NCI-H226 (cell line): Measurements from ENCODE around the gene PAPPA.

Experiments used
- DNase-seq: peaks from one replicate; pipeline ENCODE4 v3.0.0-alpha.2; 2015

The PAPPA gene

DNA sequence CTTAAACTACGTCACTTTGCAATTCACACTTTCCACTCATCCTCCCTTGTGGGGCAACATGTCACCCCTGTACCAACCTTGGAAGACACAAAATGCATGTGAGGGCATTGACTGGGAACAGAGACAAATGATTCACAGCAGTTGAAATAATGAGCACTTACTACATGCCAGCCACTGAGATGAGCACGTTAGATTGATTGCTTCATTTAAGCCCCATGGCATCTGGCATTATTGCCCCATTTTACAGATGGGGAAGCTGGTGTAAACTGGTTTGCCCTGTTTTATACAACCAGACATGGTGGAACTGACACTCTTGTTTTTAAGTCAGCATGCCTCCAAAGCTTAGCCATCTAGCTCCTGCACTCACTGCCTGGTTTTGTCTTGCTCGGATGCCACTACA, 204.7 kb downstream of the PAPPA start:
- no peak for DNase-seq

DNA sequence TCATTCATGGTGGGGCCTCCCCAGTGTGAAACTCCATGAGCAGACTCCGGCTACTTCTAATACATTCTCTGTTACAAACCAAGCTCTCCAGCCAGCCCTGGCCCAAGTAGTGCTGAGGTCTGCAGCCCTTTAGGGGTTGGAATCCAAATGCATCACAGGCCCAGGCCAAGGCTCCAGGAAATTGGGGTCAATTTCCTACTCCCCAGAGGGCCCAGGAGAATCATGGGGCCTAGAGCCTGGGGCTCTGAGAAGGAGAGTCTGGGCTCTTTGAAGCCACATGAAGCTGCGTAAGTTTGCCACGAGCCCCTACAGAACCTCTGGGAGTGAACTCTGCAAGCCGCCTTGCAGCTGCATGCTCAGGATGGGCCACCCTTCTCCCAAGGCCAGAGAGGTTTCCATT, 206.4 kb downstream of the PAPPA start:
- no peak for DNase-seq

DNA sequence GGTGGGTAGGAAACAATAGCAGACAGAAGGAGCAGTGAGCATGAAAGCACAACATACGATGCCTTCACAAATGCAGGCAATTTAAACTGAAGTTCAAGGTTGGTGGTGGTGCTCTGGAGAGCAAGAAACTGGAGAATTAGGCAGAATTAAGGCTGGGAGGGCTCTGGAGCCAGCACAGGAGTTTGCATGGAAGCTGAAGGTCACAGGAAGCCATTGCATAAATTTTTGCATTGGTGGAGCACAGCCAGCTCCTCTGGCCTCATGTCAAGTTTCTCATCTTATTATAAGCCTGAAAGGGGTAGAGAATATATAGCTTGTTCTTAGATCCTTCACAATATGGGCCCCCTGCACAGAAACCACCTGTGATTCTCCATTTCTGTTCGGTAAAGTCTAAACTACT, 207.4 kb downstream of the PAPPA start:
- no peak for DNase-seq

DNA sequence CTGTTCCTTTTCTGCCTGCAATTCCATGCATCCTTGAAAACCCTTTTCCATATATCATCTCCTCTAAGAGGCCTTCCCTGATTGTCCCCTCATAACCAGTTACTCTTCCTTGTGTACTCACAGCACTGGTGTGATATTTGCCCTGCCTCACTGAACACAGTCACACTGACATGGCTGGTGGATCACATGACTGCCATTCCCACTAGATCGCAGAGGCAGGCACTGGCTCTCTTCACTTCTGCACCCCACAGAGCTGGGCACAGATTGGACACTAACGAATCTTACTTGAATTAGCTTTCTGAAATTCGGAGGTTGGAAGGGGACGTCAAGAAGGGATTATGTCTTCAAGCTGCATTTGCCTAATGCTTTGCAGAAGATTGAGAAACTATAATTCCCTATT, 208.0 kb downstream of the PAPPA start:
- DNase-seq: no peak

DNA sequence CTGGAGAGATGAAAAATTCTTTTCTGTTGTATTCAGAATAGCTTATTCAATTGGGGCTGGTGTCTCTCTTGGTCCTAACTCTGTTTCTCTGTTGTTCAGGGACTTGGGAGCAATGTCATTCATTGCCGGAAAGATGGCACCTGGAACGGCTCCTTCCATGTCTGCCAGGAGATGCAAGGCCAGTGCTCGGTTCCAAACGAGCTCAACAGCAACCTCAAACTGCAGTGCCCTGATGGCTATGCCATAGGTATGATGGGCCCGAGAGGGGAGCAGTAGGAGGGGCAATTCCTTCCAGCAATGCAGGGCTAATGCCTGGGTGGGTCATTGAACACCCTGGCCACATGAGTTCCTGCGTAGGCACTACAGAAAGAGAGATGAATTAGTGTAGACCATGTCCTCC, 208.9 kb downstream of the PAPPA start:
- no peak for DNase-seq

DNA sequence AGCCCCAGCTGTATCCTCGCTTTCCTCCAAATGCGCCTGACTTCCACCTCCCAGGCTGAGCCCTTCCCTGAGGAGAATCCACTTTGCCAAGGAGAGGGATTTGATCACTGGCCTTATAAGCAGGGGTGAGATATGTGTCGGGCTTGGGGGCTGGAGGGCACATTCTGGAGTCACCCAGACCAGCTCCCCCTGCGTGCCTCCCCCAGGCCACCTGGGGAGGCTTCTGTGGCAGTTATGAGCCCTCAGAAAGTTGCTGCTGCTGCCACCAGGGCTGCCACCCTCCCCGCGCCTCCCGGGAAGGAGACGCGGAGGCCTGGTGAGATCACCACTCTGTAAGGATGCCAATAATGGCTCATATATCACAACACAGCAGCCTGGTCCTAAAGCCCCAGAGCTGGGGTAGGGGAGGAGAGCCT, 211.5 kb downstream of the PAPPA start:
- DNase-seq: peak; percentile 42

DNA sequence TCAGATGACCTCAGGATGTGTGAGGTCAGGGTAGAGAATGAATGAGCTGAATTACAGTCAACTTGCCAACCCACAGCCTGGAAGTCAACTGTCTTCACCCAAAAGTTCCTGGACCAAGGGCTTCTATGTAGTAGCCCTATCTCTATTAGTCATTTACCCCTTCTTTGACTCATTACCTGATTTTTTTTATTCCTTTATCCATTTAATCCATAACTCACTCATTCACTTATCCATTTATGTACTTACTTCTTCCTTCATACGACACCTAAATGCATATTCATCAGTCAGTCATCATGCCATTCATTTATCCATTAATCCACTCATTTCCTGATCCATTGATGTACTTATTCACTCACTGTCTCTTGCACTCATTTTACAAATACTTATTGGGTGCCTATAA, 212.7 kb downstream of the PAPPA start:
- no peak for DNase-seq

DNA sequence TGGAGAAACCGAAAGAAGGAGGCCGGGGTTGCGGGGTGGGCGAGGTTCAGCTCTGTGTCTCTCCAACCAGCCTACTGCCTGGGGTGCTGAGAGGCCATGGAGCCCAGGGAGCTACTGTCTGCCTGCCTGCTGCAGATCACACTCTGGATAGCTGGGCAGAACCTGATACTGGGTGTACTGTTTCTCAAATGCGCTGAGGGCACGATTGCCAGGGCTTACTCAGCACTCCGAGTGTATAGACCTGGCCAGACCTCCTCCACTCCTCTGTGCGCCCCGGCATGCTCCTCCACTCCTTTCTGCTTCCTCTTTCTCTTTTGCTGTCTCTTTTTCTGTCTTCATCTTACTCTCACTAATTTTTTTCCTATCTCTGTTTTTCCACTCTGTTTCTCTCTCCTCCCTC, 215.1 kb downstream of the PAPPA start:
- no peak for DNase-seq

DNA sequence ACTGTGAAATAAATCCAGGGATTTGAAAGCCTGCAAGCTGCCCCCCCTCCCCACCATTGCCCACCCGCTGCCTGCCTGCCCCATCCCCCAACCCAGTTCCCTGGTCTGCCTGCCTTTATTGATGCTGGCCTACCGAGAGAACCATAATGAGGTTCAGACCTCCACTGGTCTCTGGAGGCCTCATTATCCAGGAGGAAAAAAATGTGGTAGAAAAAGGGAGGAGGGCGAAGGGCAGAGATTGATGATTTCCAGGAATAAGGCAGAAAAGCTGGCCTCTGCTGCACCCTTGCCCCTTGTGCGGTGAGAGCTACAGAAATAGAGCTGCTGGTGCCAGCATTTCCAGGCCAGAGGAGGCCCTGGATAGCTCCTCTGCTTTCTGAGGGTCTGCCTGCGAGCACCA, 216.1 kb downstream of the PAPPA start:
- DNase-seq: no peak

DNA sequence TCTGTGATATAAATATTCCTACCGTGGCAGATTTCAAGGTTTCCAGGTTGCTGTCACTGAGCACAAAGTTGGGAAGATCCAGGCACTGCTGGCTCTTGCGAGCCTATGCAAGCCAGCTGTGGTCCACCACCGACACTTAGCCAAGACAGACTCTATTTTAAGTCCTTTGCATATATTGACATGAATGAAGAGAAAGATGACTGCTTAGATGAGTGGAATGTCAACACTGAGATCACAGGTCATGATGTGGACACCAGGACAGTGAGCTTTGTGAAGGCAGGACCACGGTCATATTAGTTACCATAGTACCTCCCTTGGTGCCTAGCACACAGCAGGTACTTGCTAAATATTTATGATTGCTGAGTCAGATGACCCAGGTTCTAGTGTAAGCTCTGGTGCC, 217.0 kb downstream of the PAPPA start:
- DNase-seq: no peak

DNA sequence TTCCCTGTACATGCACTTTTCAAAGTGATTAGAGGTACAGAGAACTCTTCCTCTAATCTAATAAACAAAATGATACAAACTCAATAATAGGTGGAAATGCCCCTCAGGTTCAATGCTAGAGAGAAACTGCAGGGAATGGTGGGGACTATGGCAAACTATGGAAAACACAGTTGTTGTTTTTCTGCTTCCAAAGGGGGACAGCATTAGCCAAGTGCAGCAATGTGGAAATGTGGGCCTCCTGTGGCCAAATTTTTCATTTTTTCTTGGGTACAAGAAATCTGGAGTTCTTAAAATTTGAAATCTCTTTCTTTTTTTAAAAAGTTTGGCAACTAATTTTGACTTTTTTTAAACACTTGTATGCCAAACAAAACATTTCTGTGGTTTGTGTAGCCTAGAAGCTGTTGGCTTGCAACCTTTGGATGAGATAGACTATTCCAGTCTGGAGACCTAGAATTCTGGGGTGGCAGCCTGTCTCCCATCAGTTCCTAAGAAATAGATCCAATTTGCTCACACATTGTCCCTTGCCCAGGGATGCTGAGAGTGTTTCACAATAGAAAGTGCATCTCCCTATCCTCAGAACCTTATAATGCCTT, 218.6 kb downstream of the PAPPA start:
- no peak for DNase-seq

DNA sequence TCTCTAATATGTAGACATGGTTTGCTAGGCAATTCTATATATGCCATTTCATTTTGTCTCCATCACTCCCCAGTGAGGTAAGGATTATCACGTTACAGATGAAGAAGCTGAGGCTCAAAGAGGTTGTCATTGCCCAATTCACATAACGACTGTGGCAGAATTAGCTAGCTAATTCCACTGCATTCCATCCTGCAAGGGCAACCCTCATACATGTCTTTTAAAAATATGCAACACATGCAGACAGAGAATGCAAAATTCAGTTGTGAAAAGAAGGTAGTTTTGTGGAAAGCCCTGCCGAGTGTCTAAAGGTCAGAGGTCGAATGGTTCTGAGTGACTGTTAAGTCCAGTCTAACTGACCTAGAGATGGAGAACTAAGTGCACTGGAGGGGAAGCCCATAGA, 219.2 kb downstream of the PAPPA start:
- DNase-seq: no peak

DNA sequence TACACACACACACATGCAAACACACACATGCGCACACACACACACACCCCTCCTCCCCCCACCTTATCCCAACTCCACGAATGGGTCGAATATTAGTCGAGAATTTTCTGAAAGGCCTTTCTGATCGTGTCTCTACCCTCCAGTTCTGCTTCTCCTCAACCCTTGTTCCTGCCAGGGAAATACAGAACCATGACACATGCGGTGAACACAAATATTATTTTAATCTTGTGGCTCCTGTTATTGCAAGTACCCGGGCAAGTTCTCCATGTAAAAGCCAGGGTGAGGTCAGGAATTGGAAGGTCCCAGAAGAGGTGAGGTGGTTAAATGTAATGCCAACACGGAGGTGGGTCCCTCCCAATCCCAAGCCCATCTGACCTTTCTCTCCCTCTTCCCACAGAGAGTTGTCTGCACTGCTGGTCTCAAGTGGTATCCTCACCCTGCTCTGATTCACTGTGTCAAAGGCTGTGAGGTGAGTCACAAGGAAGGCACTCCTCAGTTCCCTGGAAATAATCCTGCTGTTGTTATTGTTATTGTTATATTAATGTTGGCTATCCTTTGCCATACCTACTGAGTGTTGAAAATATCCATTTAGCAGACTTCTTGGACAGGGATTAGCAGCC, 223.7 kb downstream of the PAPPA start:
- DNase-seq: peak; percentile 69

DNA sequence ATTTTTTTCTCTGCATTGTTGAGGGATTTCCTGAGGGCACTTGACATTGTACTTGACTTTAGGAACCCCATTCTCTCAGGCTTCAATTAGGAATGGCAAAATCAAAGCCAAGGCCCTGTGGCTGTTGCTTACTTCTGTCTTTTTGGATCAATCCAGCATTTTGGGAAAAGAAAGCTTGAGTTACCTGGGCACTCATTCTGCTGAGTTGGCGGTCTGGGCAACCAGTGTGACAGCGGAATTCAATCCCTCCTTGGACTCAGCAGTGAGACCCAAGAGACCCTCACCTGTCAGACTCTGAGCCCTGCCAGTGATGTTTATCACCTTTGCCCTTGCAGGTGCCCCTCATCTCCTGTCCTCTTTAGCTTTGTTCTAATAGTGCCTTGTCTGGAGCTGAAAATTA, 225.3 kb downstream of the PAPPA start:
- DNase-seq: no peak

DNA sequence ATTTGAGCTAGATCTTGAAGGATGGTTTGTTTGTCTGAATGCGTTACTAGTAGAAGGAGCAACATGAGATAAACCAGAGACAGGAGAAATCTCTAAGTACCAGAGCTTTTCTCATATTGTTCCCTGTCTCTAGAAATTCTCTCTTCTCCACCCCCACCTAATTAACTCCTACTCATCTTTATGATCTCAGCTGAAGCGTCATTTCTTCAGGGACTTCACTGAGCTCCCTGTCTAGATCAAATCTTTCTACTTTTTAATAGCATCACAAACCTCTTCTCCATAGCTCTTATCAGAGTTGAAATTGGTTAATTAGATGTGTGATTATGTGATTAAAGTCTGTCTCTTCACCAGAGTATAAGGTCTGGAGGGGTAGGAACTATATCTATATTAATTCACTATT, 226.2 kb downstream of the PAPPA start:
- DNase-seq: no peak

DNA sequence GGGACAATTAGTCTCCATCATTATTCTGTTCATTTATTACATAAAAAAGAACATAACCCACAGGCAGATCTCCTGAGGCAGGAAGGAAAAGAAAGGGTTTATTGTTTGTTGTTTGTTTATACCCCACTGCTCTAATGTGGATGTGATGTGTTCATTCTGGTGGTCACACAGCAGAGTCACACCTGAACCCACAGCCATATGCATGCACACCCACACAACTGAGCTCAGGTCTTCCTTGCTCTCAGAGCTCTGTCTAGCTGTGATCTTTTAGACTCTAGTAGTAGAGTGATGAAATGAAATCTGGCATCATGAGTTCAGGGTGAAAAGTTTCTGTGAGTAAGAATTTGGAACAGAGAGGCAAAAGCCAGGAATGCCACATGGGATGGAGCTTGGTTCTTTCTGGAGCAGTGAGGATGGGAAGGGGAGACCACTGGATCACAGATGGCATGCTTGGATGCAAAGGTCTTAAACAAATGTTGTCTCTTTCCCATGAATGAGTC, 227.0 kb downstream of the PAPPA start:
- DNase-seq: no peak

DNA sequence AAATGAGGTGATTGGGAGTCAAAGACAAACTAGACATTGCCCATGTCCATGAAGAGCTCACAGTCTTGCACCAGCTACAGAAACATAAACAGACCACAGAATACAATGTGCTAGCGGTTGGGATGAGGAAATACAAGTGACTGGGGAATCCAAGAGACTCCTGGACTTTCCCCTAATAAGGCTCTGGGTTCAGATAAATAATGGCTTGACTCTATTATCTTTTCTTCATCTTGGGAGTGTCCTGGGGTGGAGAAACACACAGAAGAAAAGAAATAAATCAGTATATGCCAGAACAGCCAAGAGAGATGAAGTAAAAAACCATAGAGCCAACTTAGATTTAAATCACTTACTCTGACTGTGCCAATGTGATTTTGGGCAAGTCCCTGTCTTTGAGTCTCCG, 227.8 kb downstream of the PAPPA start:
- no peak for DNase-seq

DNA sequence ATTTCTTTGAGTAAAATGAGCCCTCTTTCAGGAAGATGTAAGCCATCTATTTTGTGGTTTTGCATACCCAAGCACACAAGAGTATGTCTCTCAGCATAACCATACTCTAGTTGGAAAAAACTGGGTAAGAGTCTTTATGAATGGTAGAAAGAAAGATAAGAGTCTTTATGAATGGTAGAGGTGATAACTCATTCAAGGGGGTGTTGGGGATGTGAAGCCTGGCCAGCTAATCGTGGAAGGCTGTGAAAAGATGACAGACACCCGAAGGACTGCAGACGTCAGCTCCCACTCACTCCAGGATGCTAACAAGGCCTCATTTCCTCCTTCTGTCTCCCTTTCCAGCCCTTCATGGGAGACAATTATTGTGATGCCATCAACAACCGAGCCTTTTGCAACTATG, 228.5 kb downstream of the PAPPA start:
- DNase-seq: no peak

DNA sequence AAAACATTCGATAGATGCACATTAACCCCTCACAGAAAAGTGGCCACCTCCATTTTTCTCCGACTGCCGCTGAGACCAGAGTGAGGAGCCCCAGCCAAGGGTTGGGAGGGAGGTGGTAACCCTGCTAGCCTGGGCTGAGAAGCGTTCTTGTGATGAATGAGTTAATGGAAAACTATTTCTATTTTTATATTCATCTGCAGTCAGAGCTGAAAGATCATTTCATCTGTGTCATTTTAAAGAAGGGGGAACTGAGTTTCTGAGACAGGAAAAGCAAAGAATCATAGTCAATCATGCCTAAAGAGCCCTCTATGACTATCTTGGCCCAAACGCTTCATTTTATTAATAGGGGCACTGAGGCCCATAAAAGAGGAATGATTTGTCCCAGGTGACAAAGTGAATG, 229.5 kb downstream of the PAPPA start:
- no peak for DNase-seq

DNA sequence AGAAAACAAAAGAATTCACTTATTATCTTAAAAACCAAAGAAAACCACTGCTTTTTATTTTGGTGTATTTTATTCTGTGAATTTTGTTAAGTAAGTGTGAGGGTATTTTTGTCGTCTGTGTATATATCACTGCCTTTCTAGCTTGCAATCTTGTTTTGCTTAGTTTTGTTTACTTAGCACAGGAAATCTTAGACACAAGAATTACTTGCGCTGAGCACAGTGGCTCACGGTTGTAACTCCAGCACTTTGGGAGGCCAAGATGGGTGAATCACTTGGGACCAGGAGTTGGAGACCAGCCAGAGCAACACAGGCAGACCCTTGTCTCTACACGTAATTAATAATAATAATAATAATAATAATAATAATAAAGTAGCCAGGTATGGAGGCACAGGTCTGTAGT, 230.3 kb downstream of the PAPPA start:
- DNase-seq: no peak

DNA sequence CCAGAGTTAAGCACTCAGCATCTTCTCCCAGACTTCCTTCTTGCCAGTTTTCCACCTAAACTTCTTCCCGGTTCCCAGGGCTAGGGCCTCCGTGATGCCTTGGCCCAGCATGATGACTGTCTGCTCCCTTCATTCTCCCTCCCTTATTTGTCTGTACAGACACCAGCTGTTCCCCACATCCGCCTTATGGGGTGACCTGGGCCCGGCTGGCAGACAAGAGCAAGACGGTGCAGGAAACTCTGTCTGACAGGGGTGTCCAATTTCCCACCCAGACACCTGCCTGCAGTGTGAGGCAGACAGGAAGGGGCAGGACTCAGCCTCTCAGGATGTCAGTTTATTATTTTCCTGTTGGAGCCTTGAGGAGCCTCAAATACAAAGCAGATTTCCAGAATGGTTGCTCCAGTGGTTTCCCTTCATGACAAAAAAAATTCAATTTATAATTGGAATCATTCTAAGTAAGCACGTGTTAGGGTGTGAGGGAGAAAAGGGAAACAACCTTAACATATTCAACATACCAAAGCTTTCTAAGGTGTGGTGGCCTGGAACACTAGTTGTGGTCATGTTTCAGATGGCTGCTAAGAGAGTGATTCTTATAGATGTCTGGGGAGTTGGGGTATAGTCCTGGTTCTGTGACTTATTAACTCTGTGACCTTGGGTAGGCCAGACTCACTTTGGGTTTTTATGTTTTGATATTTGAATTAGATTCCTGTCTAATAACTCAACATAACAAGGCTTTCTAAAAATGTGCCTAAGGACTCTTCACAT, 234.5 kb downstream of the PAPPA start:
- DNase-seq: no peak

DNA sequence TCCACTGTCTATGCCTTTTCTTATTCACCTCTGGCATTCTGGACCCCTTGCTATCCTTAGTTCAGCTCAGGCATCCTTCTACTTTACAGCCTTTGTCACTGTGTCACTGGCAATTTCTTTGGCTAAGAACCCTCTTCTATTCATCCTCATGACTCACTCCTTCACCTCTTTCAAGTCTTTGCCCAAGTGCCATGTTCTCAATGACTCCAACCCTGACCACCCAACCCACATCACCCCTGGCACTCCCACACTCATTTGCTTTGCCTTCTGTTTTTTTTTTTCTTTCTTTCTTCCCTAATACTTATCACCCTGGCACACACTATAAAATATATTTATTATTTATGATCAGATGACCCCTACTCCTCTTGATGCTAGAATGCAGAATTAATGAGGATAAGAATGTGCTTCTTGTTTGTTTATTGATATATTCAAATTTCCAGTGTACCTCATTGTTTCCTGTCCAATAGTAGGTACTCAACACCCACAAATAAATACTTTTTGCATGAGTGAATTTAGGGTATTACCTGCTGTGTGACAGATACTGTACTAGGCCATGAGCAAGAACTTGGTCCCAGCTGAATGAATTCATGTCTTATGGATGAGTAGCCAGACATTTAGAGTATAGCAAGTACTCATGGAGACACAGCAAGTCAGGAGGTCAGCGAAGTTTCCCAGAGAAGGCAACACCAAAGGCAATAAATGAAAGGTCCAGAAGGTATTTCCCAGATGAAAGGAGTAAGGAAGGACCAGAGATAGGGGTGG, 236.1 kb downstream of the PAPPA start:
- peak; percentile 2 for DNase-seq
